SU-DHL-6 (cell line): ENCODE data around the gene RAPGEF6.

Source experiments
- H2AFZ ChIP-seq: fragments of 200-600 bp; sonication (generic); 2 replicates; pipeline ENCODE4 v1.6.1; 2014; ENCODE audit warnings: low read depth, mild to moderate bottlenecking, moderate library complexity, mixed read lengths, antibody characterized with exemption, low read length; ENCODE audit not compliant: severe bottlenecking
- H3F3A ChIP-seq: fragments of 200-600 bp; shearing (Covaris generic); 2 replicates; pipeline ENCODE4 v1.6.0; 2016; ENCODE audit warnings: antibody characterized with exemption, mild to moderate bottlenecking; ENCODE audit not compliant: insufficient read depth
- H3K27ac ChIP-seq: fragments of 200-600 bp; sonication (generic); 2 replicates; pipeline ENCODE4 v1.5.1; 2016; ENCODE audit warnings: low read depth, mild to moderate bottlenecking, low read length, moderate library complexity, mixed read lengths
- H3K27me3 ChIP-seq: fragments of 200-600 bp; sonication (generic), shearing (Covaris generic); 2 replicates; pipeline ENCODE4 v1.6.0; 2014; ENCODE audit warnings: mild to moderate bottlenecking, low read length
- H3K36me3 ChIP-seq: fragments of 200-600 bp; sonication (generic); 2 replicates; pipeline ENCODE4 v1.6.1; 2014; ENCODE audit warnings: mild to moderate bottlenecking, low read length, mixed read lengths
- H3K4me2 ChIP-seq: fragments of 300-600, 200-600 bp; shearing (Covaris generic), sonication (generic); 2 replicates; pipeline ENCODE4 v1.6.0; 2014; ENCODE audit warnings: low read length, low read depth, mild to moderate bottlenecking; ENCODE audit not compliant: poor library complexity, severe bottlenecking
- H3K4me3 ChIP-seq: fragments of 200-600 bp; sonication (generic); 2 replicates; pipeline ENCODE4 v1.5.1; 2014; ENCODE audit warnings: antibody characterized with exemption, low read length, mild to moderate bottlenecking, mixed read lengths; ENCODE audit not compliant: insufficient read depth, poor library complexity, severe bottlenecking
- H3K79me2 ChIP-seq: fragments of 200-600 bp; sonication (generic); 2 replicates; pipeline ENCODE4 v1.6.1; 2014; ENCODE audit warnings: mild to moderate bottlenecking, low read length, moderate library complexity; ENCODE audit not compliant: insufficient read depth
- H3K9ac ChIP-seq: fragments of 200-600 bp; sonication (generic); 2 replicates; pipeline ENCODE4 v1.7.0; 2014; ENCODE audit warnings: mild to moderate bottlenecking, low read length
- H3K9me2 ChIP-seq: fragments of 200-600 bp; sonication (generic); replicated peaks from 2 replicates; pipeline ENCODE4 v1.6.1; 2014; ENCODE audit warnings: low read length; ENCODE audit not compliant: insufficient read depth
- H3K9me3 ChIP-seq: fragments of 200-600 bp; sonication (generic); 2 replicates; pipeline ENCODE4 v1.6.1; 2014; ENCODE audit warnings: low read length, mixed read lengths; ENCODE audit not compliant: insufficient read depth
- H4K20me1 ChIP-seq: fragments of 200-600 bp; sonication (generic); 2 replicates; pipeline ENCODE4 v1.6.1; 2014; ENCODE audit warnings: low read depth, mild to moderate bottlenecking, antibody characterized with exemption, low read length, moderate library complexity, mixed read lengths
- EZH2phosphoT487 ChIP-seq: fragments of 200-600 bp; sonication (generic), shearing (Covaris generic); conservative IDR thresholded peaks from 2 replicates; pipeline ENCODE4 v1.6.1; 2018; ENCODE audit warnings: mild to moderate bottlenecking, antibody characterized with exemption, low read length, moderate library complexity, mixed read lengths
- TF ChIP-seq, protein P1 (sequence below): fragments of 200-600 bp; sonication (generic); IDR thresholded peaks from one replicate; pipeline ENCODE4 v1.5.1; 2017; ENCODE audit warnings: antibody characterized with exemption, mild to moderate bottlenecking, low read length, moderate library complexity; ENCODE audit not compliant: insufficient read depth, poor library complexity, severe bottlenecking

RAPGEF6 gene

DNA sequence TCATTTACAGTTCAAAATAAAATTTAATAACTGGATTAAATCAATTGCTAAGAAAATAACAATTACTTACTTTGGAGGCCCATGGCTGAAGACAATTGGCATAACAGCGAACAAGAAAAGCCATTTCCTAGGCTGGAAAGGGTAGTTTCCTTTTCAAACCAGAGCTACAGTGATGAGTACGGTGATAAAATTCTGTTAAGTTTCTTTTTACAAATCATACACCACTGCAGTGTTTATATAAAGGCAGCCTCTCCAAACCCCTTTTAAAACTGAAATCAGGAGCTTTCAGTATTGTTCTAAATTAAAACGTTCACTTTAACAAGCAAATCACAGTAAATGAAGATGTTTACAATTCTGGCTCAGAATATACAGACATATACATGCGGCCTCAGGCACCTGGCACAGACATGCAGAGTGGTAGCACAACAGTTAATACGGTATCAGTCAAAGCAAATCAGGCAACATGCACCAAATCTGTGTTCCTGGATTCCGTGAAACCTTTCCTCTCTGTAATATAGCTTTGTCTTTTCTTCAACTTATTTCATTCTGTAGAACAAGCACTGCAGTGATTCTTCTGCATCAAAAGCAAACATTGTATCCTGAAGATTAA lies 102.9 kb downstream of the RAPGEF6 start:
- Histone ChIP-seq H3K9me2 (no peaks in the 10 kb centered on the region), H2AFZ (no peak overlapping the region), H3K36me3 (no peaks in the 10 kb centered on the region; the same call in 1 of the 2 replicates), H4K20me1 (no peaks in the 10 kb centered on the region; the same call in 1 of the 2 replicates), H3K79me2 (peaks cover 15% of the 10 kb centered on the region; the same call in 1 of the 2 replicates), H3F3A (peaks cover 8% of the 10 kb centered on the region; the same call in 1 of the 2 replicates), H3K9me3 (no peaks in the 10 kb centered on the region), H3K4me3 (no peak overlapping the region), H3K27ac (no peak overlapping the region), H3K4me2 (no peak overlapping the region), H3K9ac (no peak overlapping the region), H3K27me3 (no peaks in the 10 kb centered on the region)
- TF ChIP-seq, protein P1, sequence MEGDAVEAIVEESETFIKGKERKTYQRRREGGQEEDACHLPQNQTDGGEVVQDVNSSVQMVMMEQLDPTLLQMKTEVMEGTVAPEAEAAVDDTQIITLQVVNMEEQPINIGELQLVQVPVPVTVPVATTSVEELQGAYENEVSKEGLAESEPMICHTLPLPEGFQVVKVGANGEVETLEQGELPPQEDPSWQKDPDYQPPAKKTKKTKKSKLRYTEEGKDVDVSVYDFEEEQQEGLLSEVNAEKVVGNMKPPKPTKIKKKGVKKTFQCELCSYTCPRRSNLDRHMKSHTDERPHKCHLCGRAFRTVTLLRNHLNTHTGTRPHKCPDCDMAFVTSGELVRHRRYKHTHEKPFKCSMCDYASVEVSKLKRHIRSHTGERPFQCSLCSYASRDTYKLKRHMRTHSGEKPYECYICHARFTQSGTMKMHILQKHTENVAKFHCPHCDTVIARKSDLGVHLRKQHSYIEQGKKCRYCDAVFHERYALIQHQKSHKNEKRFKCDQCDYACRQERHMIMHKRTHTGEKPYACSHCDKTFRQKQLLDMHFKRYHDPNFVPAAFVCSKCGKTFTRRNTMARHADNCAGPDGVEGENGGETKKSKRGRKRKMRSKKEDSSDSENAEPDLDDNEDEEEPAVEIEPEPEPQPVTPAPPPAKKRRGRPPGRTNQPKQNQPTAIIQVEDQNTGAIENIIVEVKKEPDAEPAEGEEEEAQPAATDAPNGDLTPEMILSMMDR = no peak
- TF ChIP-seq EZH2phosphoT487 = no peak

DNA sequence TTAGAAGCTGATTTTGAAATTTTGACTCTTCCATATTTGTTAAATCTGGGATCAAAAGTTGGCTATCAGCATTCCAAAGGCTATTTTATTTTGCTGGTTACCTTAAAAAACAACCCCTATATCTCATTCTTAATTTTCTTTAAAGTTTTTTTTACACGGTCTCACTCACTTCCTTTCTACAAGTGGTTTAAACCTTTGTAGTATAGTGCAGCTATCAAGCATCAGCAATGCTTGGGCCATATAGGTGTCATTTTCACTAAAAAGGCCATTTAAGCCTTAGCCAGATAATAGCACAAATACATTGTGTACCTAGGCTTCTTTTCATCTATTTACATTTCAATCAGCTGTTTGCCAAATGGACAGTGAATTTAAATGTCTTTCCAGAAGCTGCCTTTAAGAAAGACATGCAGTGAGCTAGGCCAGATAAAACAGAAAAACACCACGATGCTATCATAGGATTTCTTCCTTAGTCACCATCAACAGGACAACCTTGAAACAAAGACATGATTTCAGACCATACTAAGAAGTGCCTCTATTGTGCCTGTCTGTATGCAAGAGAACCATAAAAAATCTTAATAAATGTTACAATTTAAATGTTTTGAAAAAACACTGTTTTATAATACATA lies 104.2 kb downstream of the RAPGEF6 start:
- Histone ChIP-seq H3K9me3 (no peaks in the 10 kb centered on the region), H3K36me3 (no peaks in the 10 kb centered on the region; the same call in 1 of the 2 replicates), H3K79me2 (0 out of 2 replicates have a peak, but pooled peaks cover 16% of the 10 kb centered on the region), H3K9me2 (no peaks in the 10 kb centered on the region), H3K4me2 (no peak overlapping the region), H3K27me3 (no peaks in the 10 kb centered on the region), H3K9ac (no peak overlapping the region), H3K27ac (no peak overlapping the region), H3F3A (peaks cover 8% of the 10 kb centered on the region; the same call in 1 of the 2 replicates), H2AFZ (no peak overlapping the region), H4K20me1 (no peaks in the 10 kb centered on the region), H3K4me3 (no peak overlapping the region)
- no peak for TF ChIP-seq EZH2phosphoT487
- TF ChIP-seq, protein P1 = no peak

DNA sequence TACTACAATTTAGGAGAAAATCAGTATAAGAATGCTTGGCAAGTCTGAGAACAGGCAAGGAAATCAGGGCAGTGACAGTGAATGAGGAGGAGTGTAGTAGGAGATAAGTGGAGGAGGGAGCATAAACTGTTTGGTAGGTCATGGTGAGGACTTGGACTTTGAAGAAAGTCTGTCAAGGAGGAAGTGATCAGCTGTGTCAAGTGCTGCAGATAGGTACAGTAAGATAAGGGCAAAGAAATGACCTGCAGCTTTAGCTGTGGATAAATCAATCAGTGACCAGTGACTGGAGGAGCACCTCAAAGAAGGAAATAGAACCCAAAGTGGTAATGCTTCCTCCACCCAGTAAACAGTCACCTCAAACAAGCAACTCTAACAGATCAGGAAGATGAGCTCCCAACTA lies 106.3 kb downstream of the RAPGEF6 start:
- no peak overlapping the region for H2AFZ ChIP-seq
- H3K9me2 ChIP-seq = no peaks in the 10 kb centered on the region
- no peak overlapping the region for H3K4me2 ChIP-seq
- H3K27ac ChIP-seq = no peak overlapping the region
- H3K79me2 ChIP-seq = 0 out of 2 replicates have a peak, but pooled peaks cover 11% of the 10 kb centered on the region
- no peak overlapping the region for H3K9ac ChIP-seq
- H4K20me1 ChIP-seq = no peaks in the 10 kb centered on the region
- H3F3A ChIP-seq = 0 out of 2 replicates have a peak, but pooled peaks cover 8% of the 10 kb centered on the region
- no peaks in the 10 kb centered on the region for H3K9me3 ChIP-seq
- H3K27me3 ChIP-seq = no peaks in the 10 kb centered on the region
- no peak overlapping the region for H3K4me3 ChIP-seq
- no peaks in the 10 kb centered on the region; the same call in 1 of the 2 replicates for H3K36me3 ChIP-seq
- no peak for TF ChIP-seq EZH2phosphoT487
- TF ChIP-seq, protein P1 = no peak
